Nephron (organoid): ENCODE results near the gene RAB10.
A peak's percentile ranks its signal among the peaks of the same experiment; 100 is the strongest.
"Not testable (repeated sequence)": the region's sequence is repeated elsewhere in the genome, so short reads cannot be mapped to it uniquely, and the experiment has no call there.

Experiments used
- H3K27ac Mint-ChIP-seq, 3 experiments: 2 replicates each; pipeline ENCODE4 v1.8.0; 2020; ENCODE audit warnings: mixed read lengths in 3 of 3, mild to moderate bottlenecking in 2 of 3, moderate library complexity in 1 of 3
- H3K27me3 Mint-ChIP-seq: 2 replicates; pipeline ENCODE4 v1.8.0; 2021; ENCODE audit warnings: low read depth, mild to moderate bottlenecking, moderate library complexity, mixed read lengths
- H3K36me3 Mint-ChIP-seq: 2 replicates; pipeline ENCODE4 v1.8.0; 2020; ENCODE audit warnings: low read depth, mixed read lengths
- H3K4me1 Mint-ChIP-seq: 2 replicates; pipeline ENCODE4 v1.8.0; 2020; ENCODE audit warnings: mixed read lengths
- H3K4me3 Mint-ChIP-seq, 3 experiments: 2 replicates each; pipeline ENCODE4 v1.8.0; 2020; ENCODE audit warnings: mild to moderate bottlenecking in 3 of 3, mixed read lengths in 3 of 3, moderate library complexity in 2 of 3
- H3K9me3 Mint-ChIP-seq: 2 replicates; pipeline ENCODE4 v1.8.0; 2020; ENCODE audit warnings: mixed read lengths
- CTCF ChIP-seq, 3 experiments: fragments of 200-600 bp; sonication (generic); IDR thresholded peaks; one replicate each; pipeline ENCODE4 v1.5.0; 2021; ENCODE audit warnings: antibody characterized with exemption in 3 of 3; ENCODE audit not compliant: unreplicated experiment in 3 of 3

RAB10 gene

DNA sequence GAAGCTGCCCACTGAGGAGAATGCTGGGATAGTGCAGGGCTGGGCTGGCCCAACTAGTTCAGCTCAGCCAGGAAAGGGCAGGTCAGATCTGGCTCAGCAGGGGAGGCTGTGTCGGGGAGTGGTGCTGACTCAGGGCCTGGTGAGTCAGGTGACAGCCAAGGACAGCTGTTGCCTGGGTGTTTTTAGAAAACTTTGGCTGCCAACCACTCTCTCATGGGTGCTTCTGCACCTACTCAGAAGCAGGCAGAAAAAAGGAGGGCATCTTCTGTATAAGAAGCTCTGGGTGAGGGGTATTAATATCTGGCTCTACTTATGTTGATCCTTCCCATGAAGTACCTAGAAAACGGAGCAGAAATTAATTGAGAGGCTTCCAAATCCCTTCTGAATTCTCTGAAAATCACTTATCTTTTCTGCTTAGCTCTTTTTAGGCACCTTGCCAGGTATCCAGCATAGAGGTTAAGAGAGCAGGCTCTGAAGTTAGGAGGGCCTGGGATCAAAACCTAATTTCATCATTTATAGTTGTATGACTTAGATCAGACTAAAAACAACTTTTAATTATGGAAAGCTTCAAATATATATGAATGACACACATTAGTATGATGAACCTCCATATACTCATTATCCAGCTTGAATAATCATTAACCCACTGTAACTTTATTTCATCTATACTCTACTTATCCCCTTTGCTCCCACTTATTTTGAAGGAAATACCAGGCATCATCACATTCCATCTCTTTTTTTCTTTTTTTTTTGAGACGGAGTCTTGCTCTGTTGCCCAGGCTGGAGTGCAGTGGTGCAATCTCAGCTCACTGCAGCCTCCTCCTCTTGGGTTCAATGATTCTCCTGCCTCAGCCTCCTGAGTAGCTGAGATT lies 15.5 kb upstream of the RAB10 start:
- TF ChIP-seq CTCF (IDR thresholded peaks at IDR 0.05; ENCODE audit: unreplicated experiment in 3 of 3): no peak
- H3K27ac Mint-ChIP-seq: peak overlapping the region; percentile 69 to 89 (median 76)
- H3K9me3 Mint-ChIP-seq: no peaks in the 10 kb centered on the region
- no peaks in the 10 kb centered on the region for H3K36me3 Mint-ChIP-seq
- no peak overlapping the region for H3K4me3 Mint-ChIP-seq
- peaks cover 20% of the 10 kb centered on the region for H3K4me1 Mint-ChIP-seq
- peaks cover 4% of the 10 kb centered on the region for H3K27me3 Mint-ChIP-seq

GRCh38 chr2:26020231-26020640 lies 13.6 kb upstream of the RAB10 start:
- no peak for TF ChIP-seq CTCF (IDR thresholded peaks at IDR 0.05; ENCODE audit: unreplicated experiment in 3 of 3)
- H3K36me3 Mint-ChIP-seq: no peaks in the 10 kb centered on the region
- H3K27me3 Mint-ChIP-seq: peaks cover 4% of the 10 kb centered on the region
- no peak overlapping the region for H3K27ac Mint-ChIP-seq
- H3K4me1 Mint-ChIP-seq: peaks cover 20% of the 10 kb centered on the region
- H3K4me3 Mint-ChIP-seq: no peak overlapping the region
- H3K9me3 Mint-ChIP-seq: no peaks in the 10 kb centered on the region

DNA sequence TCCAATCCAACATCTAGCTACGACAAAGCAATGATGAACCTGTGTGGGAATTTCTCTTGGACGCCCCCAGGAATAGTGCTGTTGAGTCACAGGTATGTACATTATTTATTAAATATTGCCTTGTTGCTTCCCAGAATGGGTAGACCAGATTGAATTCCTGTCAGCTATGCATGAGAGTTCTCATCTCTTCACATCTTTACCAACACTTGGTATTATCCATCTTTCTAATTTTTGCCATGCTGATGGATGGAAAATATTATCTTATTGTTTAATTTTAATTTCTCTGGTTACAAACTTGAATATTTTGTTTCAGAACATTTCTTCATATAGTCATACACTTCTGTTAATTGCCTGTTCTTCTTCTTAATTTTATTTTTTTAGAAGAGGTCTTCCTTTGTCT lies 9.6 kb upstream of the RAB10 start:
- Mint-ChIP-seq H3K36me3 (no peaks in the 10 kb centered on the region), H3K9me3 (no peaks in the 10 kb centered on the region), H3K4me3 (no peak overlapping the region), H3K27me3 (peaks cover 4% of the 10 kb centered on the region), H3K27ac (no peak overlapping the region), H3K4me1 (no peaks in the 10 kb centered on the region)
- TF ChIP-seq CTCF (IDR thresholded peaks at IDR 0.05; ENCODE audit: unreplicated experiment in 3 of 3): no peak

- H3K9me3 Mint-ChIP-seq: no peaks in the 10 kb centered on the region
Measured at GRCh38 chr2:26025509-26025908, 8.4 kb upstream of the RAB10 start.

DNA sequence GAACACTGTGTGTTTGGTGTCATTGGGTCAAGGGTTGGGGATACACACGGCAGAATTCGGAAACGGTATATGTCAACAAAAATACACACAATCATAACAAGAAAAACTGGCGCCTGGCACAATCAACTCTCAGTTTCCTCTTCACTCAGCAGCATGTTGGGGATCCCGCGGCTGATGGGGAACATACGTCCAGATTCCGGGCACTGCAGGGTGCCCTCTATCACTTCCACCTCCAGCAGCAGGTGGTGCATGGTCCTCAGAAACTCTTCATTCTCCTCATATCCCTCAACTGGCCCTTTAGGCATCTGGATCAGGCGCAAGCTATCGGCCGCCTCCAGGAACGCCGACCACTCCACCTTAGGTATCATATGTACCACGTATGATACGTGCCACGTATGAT lies 5.8 kb upstream of the RAB10 start:
- H3K4me1 Mint-ChIP-seq, H3K27me3 Mint-ChIP-seq, H3K36me3 Mint-ChIP-seq, H3K9me3 Mint-ChIP-seq, H3K4me3 Mint-ChIP-seq, H3K27ac Mint-ChIP-seq: not testable (repeated sequence)

More at GRCh38 chr2:26025509-26025908, 8.4 kb upstream of the RAB10 start:
- H3K27ac Mint-ChIP-seq: no peak overlapping the region
- no peaks in the 10 kb centered on the region for H3K4me1 Mint-ChIP-seq
- TF ChIP-seq CTCF (IDR thresholded peaks at IDR 0.05; ENCODE audit: unreplicated experiment in 3 of 3): no peak
- no peaks in the 10 kb centered on the region for H3K36me3 Mint-ChIP-seq
- H3K4me3 Mint-ChIP-seq: no peak overlapping the region
- peaks cover 4% of the 10 kb centered on the region for H3K27me3 Mint-ChIP-seq

DNA sequence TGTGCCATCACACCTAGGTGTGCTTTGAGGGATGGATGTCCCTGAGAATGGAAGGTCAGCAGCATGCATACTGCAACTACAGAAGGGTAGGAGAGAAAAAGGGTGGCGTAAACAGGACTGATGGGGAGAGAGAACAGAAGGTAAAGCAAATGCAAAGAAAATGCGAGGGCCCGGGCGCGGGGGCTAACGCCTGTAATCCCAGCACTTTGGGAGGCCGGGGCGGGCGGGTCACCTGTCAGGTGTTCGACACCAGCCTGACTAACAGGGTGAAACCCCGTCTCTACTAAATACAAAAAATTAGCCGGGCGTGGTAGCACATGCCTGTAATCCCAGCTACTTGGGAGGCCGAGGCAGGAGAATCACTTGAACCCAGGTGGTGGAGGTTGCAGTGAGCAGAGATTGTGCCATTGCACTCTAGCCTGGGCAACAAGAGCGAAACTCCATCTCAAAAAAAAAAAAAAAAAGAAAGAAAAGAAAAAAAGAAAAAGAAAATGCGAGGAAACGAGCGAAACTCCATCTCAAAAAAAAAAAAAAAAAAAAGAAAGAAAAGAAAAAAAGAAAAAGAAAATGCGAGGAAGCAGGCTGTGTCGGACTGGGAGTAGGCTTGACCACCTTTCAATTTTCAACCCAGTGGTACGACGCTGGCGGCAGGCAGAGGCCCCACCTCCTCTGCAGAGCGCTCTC lies 1.2 kb upstream of the RAB10 start:
- Mint-ChIP-seq H3K27ac (peak overlapping the region; percentile 65 to 99 (median 98)), H3K4me3 (peak overlapping the region; percentile 94 to 96 (median 96)), H3K36me3 (peaks cover 15% of the 10 kb centered on the region)

More for the DNA sequence above, 1.2 kb upstream of the RAB10 start:
- H3K4me1 Mint-ChIP-seq: peaks cover 13% of the 10 kb centered on the region
- H3K9me3 Mint-ChIP-seq, H3K27me3 Mint-ChIP-seq: not testable (repeated sequence)
